HepG2 (cell line): ENCODE measurements around the gene INHBC. TPM values are rescaled to one million over a fixed set of nuclear protein-coding genes. Genes with fewer than 3 reads are reported as not detected.

Experiments used
- ADNP ChIP-seq: sonication (generic); formaldehyde crosslinking; IDR thresholded peaks from 2 replicates; pipeline ENCODE4 v1.4.0; 2020; ENCODE audit warnings: missing genetic modification reagents
- ATAD3A ChIP-seq: sonication (generic); formaldehyde crosslinking; IDR thresholded peaks from 2 replicates; pipeline ENCODE4 v1.4.0; 2020; ENCODE audit warnings: missing genetic modification reagents
- CEBPG ChIP-seq: IDR thresholded peaks from 2 replicates; pipeline ENCODE4 v1.6.1; 2016
- CREB1 ChIP-seq, 2 experiments: fragments of 450-650 bp in 1 of 2; IDR thresholded peaks; 2 replicates each; pipeline ENCODE4 v1.6.1; 2016 to 2017; ENCODE audit warnings: control low read depth in 1 of 2, mild to moderate bottlenecking in 1 of 2, missing compliant biosample characterization in 1 of 2, missing genetic modification characterization in 1 of 2
- DNMT1 ChIP-seq: sonication (generic); formaldehyde crosslinking; IDR thresholded peaks from 2 replicates; pipeline ENCODE4 v1.5.1; 2020; ENCODE audit warnings: mild to moderate bottlenecking, missing genetic modification reagents
- GATA4 ChIP-seq: sonication (generic); IDR thresholded peaks from 2 replicates; pipeline ENCODE4 v1.6.1; 2016; ENCODE audit warnings: antibody characterized with exemption, low read depth, borderline replicate concordance
- JUND ChIP-seq: sonication (generic); formaldehyde crosslinking; IDR thresholded peaks from 2 replicates; pipeline ENCODE4 v1.8.0; 2022; ENCODE audit warnings: mild to moderate bottlenecking, missing genetic modification reagents
- MATR3 ChIP-seq: sonication (generic); formaldehyde crosslinking; IDR thresholded peaks from 2 replicates; pipeline ENCODE4 v1.4.0; 2020; ENCODE audit warnings: missing genetic modification reagents
- NFE2L2 ChIP-seq: fragments of 150-350 bp; IDR thresholded peaks from 2 replicates; pipeline ENCODE4 v1.6.1; 2014; ENCODE audit warnings: low read length
- PHF20 ChIP-seq: sonication (generic); formaldehyde crosslinking; IDR thresholded peaks from 2 replicates; pipeline ENCODE4 v1.5.0; 2020; ENCODE audit warnings: mild to moderate bottlenecking, missing genetic modification reagents
- PITX1 ChIP-seq: sonication (generic); formaldehyde crosslinking; IDR thresholded peaks from 2 replicates; pipeline ENCODE4 v1.5.1; 2020; ENCODE audit warnings: mild to moderate bottlenecking, missing genetic modification reagents
- SMAD1 ChIP-seq: sonication (generic); formaldehyde crosslinking; IDR thresholded peaks from 2 replicates; pipeline ENCODE4 v1.4.0; 2020; ENCODE audit warnings: missing genetic modification reagents, low read depth, mild to moderate bottlenecking, borderline replicate concordance
- ZEB1 ChIP-seq: IDR thresholded peaks from 2 replicates; pipeline ENCODE4 v1.6.1; 2012; ENCODE audit warnings: mild to moderate bottlenecking, low read depth, inconsistent platforms; ENCODE audit not compliant: insufficient replicate concordance
- ZKSCAN5 ChIP-seq: sonication (generic); formaldehyde crosslinking; IDR thresholded peaks from 2 replicates; pipeline ENCODE4 v1.5.1; 2020; ENCODE audit warnings: mild to moderate bottlenecking, missing genetic modification reagents
- ZNF143 ChIP-seq: sonication (generic); formaldehyde crosslinking; IDR thresholded peaks from 2 replicates; pipeline ENCODE4 v1.4.0; 2020; ENCODE audit warnings: missing genetic modification reagents
- ZNF281 ChIP-seq: sonication (generic); formaldehyde crosslinking; IDR thresholded peaks from 2 replicates; pipeline ENCODE4 v1.4.0; 2020; ENCODE audit warnings: missing genetic modification reagents, borderline replicate concordance
- ZNF446 ChIP-seq: sonication (generic); formaldehyde crosslinking; IDR thresholded peaks from 2 replicates; pipeline ENCODE4 v1.5.0; 2020; ENCODE audit warnings: mild to moderate bottlenecking, missing genetic modification reagents
- ZNF552 ChIP-seq: sonication (generic); formaldehyde crosslinking; IDR thresholded peaks from 2 replicates; pipeline ENCODE4 v1.9.0; 2022; ENCODE audit warnings: missing genetic modification reagents, mild to moderate bottlenecking, borderline replicate concordance
- ZNF557 ChIP-seq: sonication (generic); formaldehyde crosslinking; IDR thresholded peaks from 2 replicates; pipeline ENCODE4 v1.4.0; 2020; ENCODE audit warnings: missing genetic modification reagents
- ZNF619 ChIP-seq: sonication (generic); formaldehyde crosslinking; IDR thresholded peaks from 2 replicates; pipeline ENCODE4 v1.4.0; 2020; ENCODE audit warnings: mild to moderate bottlenecking, missing genetic modification reagents
- ZNF761 ChIP-seq: sonication (generic); formaldehyde crosslinking; conservative IDR thresholded peaks from 2 replicates; pipeline ENCODE4 v1.4.0; 2020; ENCODE audit warnings: mild to moderate bottlenecking, missing genetic modification reagents
- ZNF776 ChIP-seq: sonication (generic); formaldehyde crosslinking; IDR thresholded peaks from 2 replicates; pipeline ENCODE4 v1.4.0; 2020; ENCODE audit warnings: mild to moderate bottlenecking, missing genetic modification reagents
- ZSCAN25 ChIP-seq: sonication (generic); formaldehyde crosslinking; IDR thresholded peaks from 2 replicates; pipeline ENCODE4 v1.8.0; 2022; ENCODE audit warnings: mild to moderate bottlenecking, missing genetic modification reagents
- polyA plus RNA-seq, 8 experiments: library from polyadenylated mRNA; depleted of rRNA in 3 of 8; stranded (reverse) in 7 of 8; unstranded in 1 of 8; fragments of >200 nt; fragmentation: Illumina TruSeq in 4 of 8; extraction: Trizol in 4 of 8; gene quantifications; 2 replicates each; pipeline versions ENCODE4 v1.2.1 to v1.2.3, GENCODE V29; 2011 to 2016; ENCODE audit warnings: low read depth in 4 of 8, missing spikeins in 1 of 8, mixed read lengths in 1 of 8; ENCODE audit not compliant: insufficient read depth in 1 of 8
- total RNA-seq, 5 experiments: library from RNA; depleted of rRNA; stranded (reverse); fragments of >200 nt; fragmentation: Illumina TruSeq; extraction: Trizol; gene quantifications; 2 replicates each; pipeline ENCODE4 v1.2.3, GENCODE V29; 2016; ENCODE audit warnings: low read depth in 1 of 5
- TF ChIP-seq, protein P1 (sequence below): sonication (generic); formaldehyde crosslinking; IDR thresholded peaks from 2 replicates; pipeline ENCODE4 v1.9.0; 2021; ENCODE audit warnings: missing genetic modification reagents, borderline replicate concordance
- TF ChIP-seq, protein P2 (sequence below): IDR thresholded peaks from 2 replicates; pipeline ENCODE4 v1.6.1; 2016; ENCODE audit warnings: missing compliant biosample characterization, missing genetic modification reagents, borderline replicate concordance

INHBC gene
- total and polyA plus RNA-seq, 2 of the 13 experiments (the other 11 are each of a cell fraction or from before 2014, with no cell fraction given), result 1.8 to 13.8 TPM

DNA sequence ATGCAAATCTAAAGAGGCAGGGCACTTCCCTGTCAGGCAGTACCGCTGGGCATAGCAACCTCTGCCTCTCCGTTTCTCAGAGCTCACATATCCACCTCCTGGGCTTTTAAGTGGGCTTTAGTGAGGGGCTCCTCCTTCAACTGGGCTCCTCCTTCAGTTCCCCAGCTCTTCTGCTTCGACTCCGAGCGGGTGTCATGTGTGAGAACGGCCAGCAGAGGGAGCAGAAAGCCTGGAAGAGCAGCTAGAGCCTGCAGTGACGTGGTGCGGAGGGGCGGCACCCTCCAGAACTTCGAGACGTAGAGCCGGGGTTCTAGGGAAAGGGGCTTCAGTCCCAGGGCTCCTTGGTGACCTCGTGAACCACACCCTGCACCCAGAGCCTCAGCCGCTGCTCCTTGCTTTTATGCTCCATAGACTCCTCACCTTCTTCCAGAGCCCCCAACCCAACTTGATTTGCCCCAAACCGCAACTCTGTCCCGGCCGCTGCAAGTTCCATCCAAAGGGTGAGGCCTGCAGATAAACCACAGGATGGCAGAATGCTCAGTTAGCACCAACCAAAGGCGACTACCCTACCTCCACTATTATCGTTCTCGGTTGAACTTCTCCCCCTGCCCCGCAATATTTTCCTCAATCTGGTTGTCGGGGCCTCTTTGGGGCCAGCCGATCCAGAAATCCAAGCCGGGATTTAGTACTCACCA lies 24.6 kb downstream of the INHBC start (continued):
- no peak for TF ChIP-seq ZNF281 (CRISPR knock-in tag)
- TF ChIP-seq PITX1, result peak; percentile 51; the same call in 1 of the 2 replicates
- TF ChIP-seq ADNP (CRISPR knock-in tag), result no peak
- no peak for TF ChIP-seq MATR3 (CRISPR knock-in tag)
- no peak for TF ChIP-seq JUND (CRISPR knock-in tag)
- TF ChIP-seq, protein P1, sequence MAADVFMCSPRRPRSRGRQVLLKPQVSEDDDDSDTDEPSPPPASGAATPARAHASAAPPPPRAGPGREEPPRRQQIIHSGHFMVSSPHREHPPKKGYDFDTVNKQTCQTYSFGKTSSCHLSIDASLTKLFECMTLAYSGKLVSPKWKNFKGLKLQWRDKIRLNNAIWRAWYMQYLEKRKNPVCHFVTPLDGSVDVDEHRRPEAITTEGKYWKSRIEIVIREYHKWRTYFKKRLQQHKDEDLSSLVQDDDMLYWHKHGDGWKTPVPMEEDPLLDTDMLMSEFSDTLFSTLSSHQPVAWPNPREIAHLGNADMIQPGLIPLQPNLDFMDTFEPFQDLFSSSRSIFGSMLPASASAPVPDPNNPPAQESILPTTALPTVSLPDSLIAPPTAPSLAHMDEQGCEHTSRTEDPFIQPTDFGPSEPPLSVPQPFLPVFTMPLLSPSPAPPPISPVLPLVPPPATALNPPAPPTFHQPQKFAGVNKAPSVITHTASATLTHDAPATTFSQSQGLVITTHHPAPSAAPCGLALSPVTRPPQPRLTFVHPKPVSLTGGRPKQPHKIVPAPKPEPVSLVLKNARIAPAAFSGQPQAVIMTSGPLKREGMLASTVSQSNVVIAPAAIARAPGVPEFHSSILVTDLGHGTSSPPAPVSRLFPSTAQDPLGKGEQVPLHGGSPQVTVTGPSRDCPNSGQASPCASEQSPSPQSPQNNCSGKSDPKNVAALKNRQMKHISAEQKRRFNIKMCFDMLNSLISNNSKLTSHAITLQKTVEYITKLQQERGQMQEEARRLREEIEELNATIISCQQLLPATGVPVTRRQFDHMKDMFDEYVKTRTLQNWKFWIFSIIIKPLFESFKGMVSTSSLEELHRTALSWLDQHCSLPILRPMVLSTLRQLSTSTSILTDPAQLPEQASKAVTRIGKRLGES (CRISPR knock-in tag), result no peak
- TF ChIP-seq ZNF761 (CRISPR knock-in tag), result no peak
- TF ChIP-seq GATA4, result no peak
- no peak for TF ChIP-seq ZKSCAN5 (CRISPR knock-in tag)
- TF ChIP-seq CEBPG (CRISPR knock-in tag), result no peak
- peak; percentile 21; the same call in 1 of the 2 replicates for TF ChIP-seq ZNF619 (CRISPR knock-in tag)
- TF ChIP-seq, protein P2, sequence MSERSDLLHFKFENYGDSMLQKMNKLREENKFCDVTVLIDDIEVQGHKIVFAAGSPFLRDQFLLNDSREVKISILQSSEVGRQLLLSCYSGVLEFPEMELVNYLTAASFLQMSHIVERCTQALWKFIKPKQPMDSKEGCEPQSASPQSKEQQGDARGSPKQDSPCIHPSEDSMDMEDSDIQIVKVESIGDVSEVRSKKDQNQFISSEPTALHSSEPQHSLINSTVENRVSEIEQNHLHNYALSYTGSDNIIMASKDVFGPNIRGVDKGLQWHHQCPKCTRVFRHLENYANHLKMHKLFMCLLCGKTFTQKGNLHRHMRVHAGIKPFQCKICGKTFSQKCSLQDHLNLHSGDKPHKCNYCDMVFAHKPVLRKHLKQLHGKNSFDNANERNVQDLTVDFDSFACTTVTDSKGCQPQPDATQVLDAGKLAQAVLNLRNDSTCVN (CRISPR knock-in tag), result no peak
- TF ChIP-seq ZNF776, result peak; percentile 63; the same call in 1 of the 2 replicates
- peak; percentile 79; the same call in 1 of the 2 replicates for TF ChIP-seq ZSCAN25 (CRISPR knock-in tag)
- TF ChIP-seq ZEB1, result no peak
- no peak for TF ChIP-seq NFE2L2
- TF ChIP-seq ZNF446 (CRISPR knock-in tag), result no peak
- peak; percentile 78 for TF ChIP-seq CREB1 (IDR thresholded peaks at IDR 0.05)
- peak; percentile 86 for TF ChIP-seq CREB1 (CRISPR knock-in tag; IDR thresholded peaks at IDR 0.05)
- TF ChIP-seq SMAD1 (CRISPR knock-in tag), result peak; percentile 85; the same call in 1 of the 2 replicates
- no peak for TF ChIP-seq DNMT1 (CRISPR knock-in tag)
- TF ChIP-seq PHF20 (CRISPR knock-in tag), result 0 out of 2 replicates have a peak, but pooled peaks have one; percentile 20
- TF ChIP-seq ZNF552 (CRISPR knock-in tag), result no peak
- no peak for TF ChIP-seq ZNF557 (CRISPR knock-in tag)
- no peak for TF ChIP-seq ZNF143
- no peak for TF ChIP-seq ATAD3A (CRISPR knock-in tag)
